Measurements from ENCODE around the gene TENM3.
A peak's percentile ranks its signal among the peaks of the same experiment; 100 is the strongest.

TENM3 gene

DNA sequence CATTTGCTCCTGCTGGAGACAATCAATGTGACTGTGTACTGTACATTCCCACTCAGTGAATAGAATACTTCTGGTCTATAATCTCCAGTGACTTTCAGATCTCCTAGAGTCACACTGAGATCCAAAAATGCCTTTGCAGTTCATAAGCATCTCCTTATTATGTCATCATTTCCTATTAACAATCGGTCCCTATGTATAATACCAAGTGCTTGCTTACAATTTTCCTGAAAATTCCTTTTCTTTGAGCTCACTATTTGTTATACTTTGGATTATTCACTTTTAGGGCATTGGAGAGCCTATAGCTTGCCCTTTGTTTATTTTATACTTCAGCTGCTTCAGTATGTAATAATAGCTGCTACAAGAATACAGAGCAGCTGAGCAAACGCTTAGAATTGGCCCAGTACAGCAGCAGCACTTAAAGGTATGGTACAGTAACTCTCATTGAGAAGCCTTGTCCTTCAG lies 361.0 kb downstream of the TENM3 start:
- in situ Hi-C loops (cut with HindIII; ENCODE audit: low pct_ligation_motif_present, low pct_unique_long_range_greater_than_20kb, low sequenced_read_pairs) = no loop called here
- no peak for DNase-seq

DNA sequence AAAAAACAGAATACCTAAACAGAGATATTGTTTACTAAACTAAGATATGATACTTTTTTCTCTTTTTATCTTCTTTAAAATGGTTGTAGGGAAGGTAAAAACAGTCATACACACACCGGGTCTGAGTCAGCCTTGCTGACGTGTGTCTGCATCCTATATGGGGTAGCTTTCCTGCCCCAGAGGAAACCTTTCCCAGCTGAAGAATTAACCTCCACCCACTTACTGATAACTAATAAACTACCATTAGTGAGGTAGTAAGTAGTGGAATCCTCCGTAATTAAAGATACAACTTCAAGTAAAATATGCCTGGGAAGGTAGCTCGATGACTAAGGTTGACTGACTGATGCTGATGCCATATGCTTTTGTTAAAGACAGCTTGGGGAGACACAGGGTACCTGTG lies 361.8 kb downstream of the TENM3 start:
- DNase-seq = no peak
- in situ Hi-C loops (cut with HindIII; ENCODE audit: low pct_ligation_motif_present, low pct_unique_long_range_greater_than_20kb, low sequenced_read_pairs) = no loop called here

DNA sequence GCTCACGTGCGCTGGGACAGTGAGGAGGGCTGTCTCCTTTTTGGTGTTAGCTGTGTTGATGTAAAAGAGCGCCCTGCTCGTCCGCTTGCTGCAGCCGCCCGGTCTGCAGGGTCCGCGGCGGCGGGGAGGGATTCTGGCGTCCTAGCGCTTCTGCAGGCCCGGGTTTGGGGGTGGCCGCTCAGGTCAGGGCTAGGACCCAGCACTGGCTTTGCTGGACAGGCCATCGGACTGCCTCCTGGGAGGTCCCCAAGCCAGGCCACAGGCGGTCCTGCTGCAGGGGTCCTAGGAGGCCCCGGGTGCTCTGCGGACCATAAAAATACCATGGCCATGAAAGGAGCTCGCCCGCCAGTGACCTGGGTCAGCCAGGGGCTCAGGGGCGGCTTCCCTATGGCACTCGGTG lies 365.3 kb downstream of the TENM3 start:
- no peak for DNase-seq
- in situ Hi-C loops (cut with HindIII; ENCODE audit: low pct_ligation_motif_present, low pct_unique_long_range_greater_than_20kb, low sequenced_read_pairs) = no loop called here

DNA sequence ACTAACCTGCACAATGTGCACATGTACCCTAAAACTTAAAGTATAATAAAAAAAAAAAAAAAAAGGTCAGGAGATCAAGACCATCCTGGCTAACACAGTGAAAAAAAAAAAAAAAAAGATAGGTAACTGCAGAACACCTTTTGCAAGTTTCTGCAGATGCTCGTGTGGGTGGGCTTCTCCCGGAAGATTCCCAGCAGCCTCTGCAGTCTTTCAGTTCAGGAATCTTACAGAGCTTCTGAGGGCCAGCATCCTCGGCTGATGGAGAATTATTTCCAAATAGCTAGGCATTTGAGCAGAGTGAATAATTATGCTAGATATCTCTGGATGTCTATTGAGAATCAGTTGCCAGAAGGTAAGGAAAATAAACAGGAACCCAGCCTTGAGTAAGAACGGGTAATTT lies 373.3 kb downstream of the TENM3 start:
- in situ Hi-C loops (cut with HindIII; ENCODE audit: low pct_ligation_motif_present, low pct_unique_long_range_greater_than_20kb, low sequenced_read_pairs) = no loop called here
- no peak for DNase-seq

DNA sequence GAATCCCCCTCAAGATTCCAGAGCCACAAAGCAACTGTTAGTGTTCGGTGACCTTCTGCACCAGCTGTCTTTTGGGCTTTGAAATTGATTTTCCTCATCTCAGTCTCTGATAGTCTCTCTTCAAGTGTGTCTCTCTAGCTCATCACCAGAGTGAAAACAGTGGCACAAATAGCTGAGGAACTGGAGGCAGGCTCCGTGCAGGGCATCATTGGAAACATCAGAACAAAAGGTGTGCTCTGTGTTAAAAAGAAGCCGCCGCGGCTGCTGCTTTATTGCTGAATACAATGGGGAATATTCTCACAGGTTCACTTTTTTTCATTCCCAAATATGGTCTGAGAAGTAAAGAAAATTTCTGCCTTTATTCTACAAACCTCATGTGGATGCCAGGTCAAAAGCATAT lies 376.5 kb downstream of the TENM3 start:
- DNase-seq = no peak
- in situ Hi-C loops (cut with HindIII; ENCODE audit: low pct_ligation_motif_present, low pct_unique_long_range_greater_than_20kb, low sequenced_read_pairs) = no loop called here

DNA sequence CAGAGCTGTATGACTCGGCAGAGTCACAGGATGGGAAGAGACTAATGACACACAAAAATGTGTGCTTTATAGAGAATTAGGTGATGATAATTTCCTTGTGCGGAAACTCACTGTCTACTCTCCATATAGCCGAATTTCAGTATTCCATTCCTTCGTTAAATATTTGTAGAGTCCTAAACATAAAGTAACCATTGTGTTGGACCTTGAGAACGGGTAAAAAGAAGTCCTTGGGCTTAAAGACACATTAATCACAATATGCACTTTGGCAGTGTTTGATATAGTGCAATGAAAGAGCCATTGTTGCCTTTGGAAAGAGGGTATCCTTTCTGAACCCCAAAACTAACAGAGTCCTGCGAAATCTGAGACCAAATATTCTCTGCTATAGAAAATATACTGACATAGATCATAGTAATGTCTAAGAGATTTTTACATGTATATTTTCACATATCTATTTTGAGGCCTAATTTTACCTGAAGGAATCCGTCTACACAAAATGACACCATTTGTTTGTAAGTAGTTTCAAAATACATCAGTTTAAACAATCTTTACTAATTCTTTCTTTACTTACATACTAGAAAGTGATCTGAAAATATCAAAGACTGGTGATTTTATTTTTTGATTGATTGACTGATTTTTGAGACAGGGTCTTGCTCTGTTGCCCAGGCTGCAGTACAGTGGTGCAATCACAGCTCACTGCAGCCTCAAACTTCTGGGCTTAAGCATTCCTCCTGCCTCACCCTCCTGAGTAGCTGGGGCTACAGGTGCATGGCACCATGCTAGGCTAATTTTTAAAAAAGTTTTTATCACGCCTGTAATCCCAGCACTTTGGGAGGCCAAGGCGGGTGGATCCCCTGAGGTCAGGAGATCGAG lies 377.1 kb downstream of the TENM3 start:
- DNase-seq = no peak
- in situ Hi-C loops (cut with HindIII; ENCODE audit: low pct_ligation_motif_present, low pct_unique_long_range_greater_than_20kb, low sequenced_read_pairs) = no loop called here

DNA sequence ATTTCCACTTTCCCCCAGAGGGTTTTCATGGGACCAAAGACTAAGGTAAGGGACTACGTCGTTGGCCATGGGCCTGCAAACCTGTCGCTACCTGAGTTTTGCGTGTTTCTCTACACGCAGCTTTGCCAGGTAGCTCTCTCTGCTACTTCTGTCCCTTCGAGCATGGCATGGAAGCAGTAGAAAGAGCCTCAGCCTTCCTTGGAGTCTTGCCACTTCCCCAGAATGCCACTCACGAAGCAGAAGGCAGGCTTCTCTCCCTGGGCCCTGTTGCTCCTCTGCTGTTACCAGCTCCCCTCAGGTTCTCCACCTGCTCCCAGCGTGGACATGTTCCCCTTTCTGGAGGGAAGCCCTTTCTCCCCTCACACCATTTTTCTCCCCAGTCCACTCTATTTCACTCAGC lies 381.1 kb downstream of the TENM3 start:
- in situ Hi-C loops (cut with HindIII; ENCODE audit: low pct_ligation_motif_present, low pct_unique_long_range_greater_than_20kb, low sequenced_read_pairs) = no loop called here
- DNase-seq = no peak

DNA sequence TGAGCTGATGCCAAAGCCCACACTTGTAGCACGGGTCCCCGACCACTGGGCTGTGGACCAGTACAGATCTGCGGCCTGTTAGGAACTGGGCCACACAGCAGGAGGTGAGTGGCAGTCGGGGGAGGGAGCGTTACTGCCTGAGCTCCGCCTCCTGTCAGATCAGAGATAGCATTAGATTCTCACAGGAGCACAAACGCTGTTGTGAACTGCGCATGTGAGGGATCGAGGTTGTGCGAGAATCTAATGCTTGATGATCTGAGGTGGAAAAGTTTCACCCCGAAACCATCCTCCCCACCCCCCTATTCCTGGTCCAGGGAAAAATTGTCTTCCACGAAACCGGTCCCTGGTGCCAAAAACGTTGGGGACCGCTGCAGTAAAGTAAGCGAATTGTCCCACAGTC lies 382.0 kb downstream of the TENM3 start:
- no peak for DNase-seq
- in situ Hi-C loops (cut with HindIII; ENCODE audit: low pct_ligation_motif_present, low pct_unique_long_range_greater_than_20kb, low sequenced_read_pairs) = no loop called here

DNA sequence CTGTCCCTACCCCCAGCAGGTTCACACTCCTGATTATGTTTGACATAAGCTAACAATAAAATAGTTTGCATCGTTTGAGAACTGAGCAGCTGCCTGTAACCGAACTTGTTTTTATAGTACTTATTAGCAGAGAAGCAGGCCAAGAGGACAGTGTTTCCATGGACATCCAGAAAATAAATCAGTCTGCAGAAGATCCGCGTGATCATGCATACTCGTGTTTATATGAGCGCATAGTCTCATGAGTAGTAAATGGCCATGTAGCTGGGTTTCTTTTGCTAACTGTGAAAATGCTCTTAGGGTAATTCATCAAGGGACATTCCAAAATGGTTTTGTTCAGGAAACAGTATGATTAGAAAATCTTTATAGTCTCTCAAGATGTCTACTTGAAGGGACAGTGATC lies 384.8 kb downstream of the TENM3 start:
- DNase-seq = no peak
- in situ Hi-C loops (cut with HindIII; ENCODE audit: low pct_ligation_motif_present, low pct_unique_long_range_greater_than_20kb, low sequenced_read_pairs) = no loop called here

DNA sequence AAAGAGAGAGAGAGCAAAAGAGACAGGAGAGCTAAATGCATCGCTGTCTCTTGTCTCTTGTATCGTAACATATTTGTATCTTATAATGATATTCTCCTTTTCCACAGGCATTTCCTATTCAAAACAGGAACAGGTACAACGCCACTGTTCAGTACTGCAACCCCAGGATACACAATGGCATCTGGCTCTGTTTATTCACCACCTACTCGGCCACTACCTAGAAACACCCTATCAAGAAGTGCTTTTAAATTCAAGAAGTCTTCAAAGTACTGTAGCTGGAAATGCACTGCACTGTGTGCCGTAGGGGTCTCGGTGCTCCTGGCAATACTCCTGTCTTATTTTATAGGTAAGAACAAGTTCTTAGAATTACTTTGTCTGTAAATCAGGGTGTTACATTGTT lies 385.3 kb downstream of the TENM3 start:
- in situ Hi-C loops (cut with HindIII; ENCODE audit: low pct_ligation_motif_present, low pct_unique_long_range_greater_than_20kb, low sequenced_read_pairs) = no loop called here
- no peak for DNase-seq

DNA sequence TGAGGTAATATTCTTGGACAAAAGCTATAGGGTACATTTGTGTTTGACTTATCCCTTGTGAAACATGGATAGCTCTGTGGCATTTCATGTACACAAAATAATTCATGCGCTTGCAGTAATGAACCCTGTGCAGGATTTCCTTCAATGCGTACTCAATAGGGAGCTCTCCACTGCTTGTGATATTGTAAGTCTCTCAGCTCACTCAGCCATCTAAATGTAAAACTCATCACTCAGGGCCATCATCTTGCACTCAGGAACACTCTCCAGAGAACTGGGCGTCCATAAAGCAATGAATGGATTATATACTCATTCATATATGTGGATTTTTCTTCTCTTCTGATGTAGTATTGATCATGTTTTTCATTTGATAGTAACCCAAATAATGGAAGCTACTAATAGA lies 385.9 kb downstream of the TENM3 start:
- DNase-seq = no peak
- in situ Hi-C loops (cut with HindIII; ENCODE audit: low pct_ligation_motif_present, low pct_unique_long_range_greater_than_20kb, low sequenced_read_pairs) = no loop called here

DNA sequence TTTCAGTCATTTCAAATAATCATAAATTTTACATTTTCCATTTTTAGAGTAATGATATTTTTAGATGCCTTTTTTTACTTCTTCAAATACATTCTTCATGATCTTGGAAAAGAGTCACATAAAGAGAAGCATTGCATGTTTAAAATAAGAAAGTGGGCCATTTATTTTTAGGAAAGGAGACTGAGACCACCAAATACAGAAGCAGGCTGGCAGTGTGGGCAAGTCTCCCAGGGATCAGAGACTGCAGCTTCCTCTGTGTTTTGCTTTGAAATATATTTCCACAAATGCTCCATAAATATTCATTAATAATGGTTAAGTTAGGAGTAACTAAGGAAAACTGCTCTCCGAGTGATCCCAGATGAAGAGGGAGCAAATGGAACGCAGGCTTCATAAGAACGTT lies 397.3 kb downstream of the TENM3 start:
- DNase-seq = no peak
- in situ Hi-C loops (cut with HindIII; ENCODE audit: low pct_ligation_motif_present, low pct_unique_long_range_greater_than_20kb, low sequenced_read_pairs) = no loop called here

DNA sequence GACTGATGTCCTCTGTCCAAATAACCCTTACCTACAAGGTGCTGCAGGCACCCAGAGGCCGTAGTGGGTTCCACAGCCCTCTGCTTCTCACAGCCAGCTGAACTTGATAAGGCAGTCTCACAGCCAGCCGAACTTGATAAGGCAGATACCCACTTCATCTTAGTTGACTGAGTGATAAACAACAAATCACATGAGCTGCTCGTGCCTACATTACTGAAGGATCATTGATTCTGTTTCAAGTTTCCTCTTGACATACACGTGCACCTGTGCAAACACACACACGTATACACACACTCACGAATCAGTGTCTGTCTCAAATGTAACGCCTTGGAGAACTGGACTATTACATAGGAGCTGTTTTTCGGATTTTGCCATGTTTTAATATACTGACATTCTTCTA lies 397.7 kb downstream of the TENM3 start:
- no peak for DNase-seq
- in situ Hi-C loops (cut with HindIII; ENCODE audit: low pct_ligation_motif_present, low pct_unique_long_range_greater_than_20kb, low sequenced_read_pairs) = no loop called here

DNA sequence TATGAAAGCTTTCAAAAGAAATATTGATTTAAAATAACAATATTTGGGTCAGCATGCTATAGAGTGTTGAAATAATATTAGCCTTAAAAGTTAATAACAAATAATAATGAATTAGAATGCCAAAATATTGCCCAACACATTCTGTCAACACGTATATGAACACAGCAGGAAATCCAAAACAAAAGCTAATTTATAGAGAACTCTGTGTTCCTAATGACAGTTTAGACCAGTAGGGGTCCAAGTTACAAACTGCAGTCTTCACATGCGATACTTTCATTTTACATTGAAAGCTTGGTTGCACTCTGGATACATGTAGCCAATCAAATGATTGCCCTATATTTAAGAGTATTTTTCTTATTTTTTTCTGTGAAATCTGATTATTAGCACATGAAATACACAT lies 399.6 kb downstream of the TENM3 start:
- in situ Hi-C loops (cut with HindIII; ENCODE audit: low pct_ligation_motif_present, low pct_unique_long_range_greater_than_20kb, low sequenced_read_pairs) = no loop called here
- peak; percentile 61 for DNase-seq

DNA sequence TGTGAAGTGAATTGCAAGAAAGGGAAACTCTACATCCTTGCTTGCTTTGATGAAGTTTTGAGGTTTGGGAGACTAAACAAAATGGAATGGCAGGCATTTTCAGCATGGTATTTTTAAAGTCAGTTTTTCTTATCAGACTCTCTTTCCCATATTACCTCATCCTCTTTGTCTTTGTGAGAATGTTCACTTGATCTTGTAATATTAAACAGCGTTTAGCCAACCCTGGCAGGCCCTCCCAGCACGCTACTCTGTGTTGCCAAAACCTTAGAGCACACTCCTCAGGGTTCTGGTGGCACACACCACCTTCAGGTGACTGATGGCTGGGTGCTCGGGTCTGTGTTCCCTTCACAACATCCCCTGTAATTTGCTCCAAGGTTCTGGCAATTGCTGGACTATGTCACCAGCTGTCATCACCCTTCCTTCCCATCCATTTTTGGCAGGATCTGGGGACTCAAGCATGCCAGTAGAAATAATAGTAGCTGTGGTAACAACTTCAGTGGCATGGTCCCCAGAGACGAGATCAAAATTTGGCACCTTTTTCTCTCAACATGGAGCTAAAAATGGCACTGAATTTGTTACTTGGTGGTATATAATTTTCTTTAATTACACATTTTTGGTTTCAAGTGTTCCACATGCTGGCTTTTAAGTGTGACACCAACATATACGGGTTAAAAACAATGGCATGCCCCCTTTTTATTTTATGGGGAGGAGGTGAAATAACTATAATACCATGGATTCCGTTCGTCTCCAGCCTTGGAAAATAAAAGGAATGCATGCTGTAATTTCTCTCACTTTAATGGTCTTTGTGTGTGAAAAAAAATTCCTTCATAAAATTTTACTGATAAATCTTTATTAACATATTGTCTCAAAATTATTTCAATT lies 400.8 kb downstream of the TENM3 start:
- in situ Hi-C loops (cut with HindIII; ENCODE audit: low pct_ligation_motif_present, low pct_unique_long_range_greater_than_20kb, low sequenced_read_pairs) = no loop called here
- peak; percentile 75 for DNase-seq

DNA sequence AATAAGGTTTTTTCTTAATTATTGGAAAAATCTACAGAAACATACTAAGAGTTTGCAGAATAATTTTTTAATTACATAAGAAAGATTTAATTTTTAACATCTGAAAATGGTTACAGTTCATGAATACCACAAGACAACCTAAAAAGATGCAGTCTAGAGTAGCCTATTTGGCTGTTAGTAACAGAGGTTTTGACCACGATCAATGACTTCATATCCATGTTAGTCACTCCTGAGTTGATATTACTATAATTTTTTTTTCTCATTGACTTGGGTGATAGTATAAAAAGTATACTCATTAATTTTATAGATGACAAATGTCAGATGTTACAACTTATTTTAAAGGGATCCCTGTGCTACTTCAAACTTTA lies 401.5 kb downstream of the TENM3 start:
- in situ Hi-C loops (cut with HindIII; ENCODE audit: low pct_ligation_motif_present, low pct_unique_long_range_greater_than_20kb, low sequenced_read_pairs) = no loop called here
- no peak for DNase-seq

DNA sequence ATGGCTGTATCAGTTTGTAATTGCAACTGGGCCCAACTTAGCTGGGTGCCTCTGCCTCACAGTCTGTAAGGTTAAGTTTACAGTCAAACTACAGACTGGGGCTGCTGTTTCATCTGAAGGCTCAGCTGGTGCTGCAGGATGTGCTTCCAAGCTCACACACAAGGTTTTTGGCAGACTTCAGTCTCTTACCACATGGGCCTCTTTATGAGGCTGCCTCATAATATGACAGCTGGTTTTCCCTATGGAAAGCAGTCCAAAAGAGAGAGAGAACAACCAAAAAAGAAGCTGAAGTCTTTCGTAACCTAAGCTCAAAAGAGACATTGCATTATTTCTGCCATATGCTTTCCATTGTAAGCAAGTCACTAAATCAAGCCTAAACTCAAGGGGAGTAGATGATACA lies 402.3 kb downstream of the TENM3 start:
- in situ Hi-C loops (cut with HindIII; ENCODE audit: low pct_ligation_motif_present, low pct_unique_long_range_greater_than_20kb, low sequenced_read_pairs) = no loop called here

DNA sequence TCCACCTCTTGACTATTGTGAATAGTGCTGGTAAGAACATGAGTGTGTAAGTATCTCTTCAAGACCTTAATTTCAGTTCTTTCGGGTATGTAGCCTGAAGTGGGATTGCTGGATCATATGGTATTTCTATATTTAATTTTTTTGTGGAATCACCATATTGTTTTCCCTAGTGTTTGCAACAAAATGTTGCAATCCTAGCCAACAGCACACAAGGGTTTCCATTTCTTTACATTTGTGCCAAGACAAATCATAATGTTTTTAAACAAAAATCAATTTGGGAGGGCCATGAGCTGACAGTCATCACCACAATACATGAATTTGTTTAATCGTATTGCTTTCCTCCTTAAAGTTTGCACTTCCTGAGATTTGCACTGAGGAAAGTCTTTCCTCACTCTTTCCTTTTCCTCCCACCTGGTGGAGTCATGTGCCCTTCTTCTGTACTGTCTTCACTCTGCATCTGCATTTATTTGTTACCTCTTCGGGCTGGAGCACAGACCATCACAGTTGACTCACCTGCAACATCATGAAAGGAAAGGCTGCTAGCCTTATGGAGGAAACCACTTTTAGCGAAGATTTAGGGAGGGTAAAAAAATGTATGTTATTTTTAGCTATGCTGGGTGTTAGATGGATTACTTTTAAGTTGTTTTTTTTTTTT lies 404.6 kb downstream of the TENM3 start:
- no peak for DNase-seq
- in situ Hi-C loops (cut with HindIII; ENCODE audit: low pct_ligation_motif_present, low pct_unique_long_range_greater_than_20kb, low sequenced_read_pairs) = no loop called here

More for the DNA sequence above, 402.3 kb downstream of the TENM3 start:
- DNase-seq = no peak

DNA sequence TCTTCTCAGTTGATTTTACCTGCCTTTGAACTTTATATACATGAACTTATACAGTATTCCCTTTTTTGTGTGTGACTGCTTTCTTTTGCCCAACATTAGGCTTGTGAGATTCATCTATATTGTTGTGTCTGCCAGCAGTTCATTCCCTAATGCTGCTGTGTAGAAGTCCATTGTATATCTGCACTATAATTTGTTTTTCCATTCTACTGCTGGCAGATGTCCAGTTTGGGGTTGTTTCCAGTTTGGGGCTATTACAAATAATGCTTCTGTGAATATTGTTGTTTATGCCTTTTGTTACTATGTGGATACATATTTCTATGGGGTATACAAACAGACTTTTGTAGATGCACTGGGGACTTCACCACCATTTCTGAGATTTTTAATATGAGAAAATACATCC lies 405.6 kb downstream of the TENM3 start:
- DNase-seq = no peak
- in situ Hi-C loops (cut with HindIII; ENCODE audit: low pct_ligation_motif_present, low pct_unique_long_range_greater_than_20kb, low sequenced_read_pairs) = no loop called here
